Measurements from ENCODE around the gene CLDND1. TPM values are rescaled to one million over a fixed set of nuclear protein-coding genes. Genes with fewer than 3 reads are reported as not detected.

The CLDND1 gene
- total RNA-seq, 1 experiment from 2014 or later: 472 TPM

DNA sequence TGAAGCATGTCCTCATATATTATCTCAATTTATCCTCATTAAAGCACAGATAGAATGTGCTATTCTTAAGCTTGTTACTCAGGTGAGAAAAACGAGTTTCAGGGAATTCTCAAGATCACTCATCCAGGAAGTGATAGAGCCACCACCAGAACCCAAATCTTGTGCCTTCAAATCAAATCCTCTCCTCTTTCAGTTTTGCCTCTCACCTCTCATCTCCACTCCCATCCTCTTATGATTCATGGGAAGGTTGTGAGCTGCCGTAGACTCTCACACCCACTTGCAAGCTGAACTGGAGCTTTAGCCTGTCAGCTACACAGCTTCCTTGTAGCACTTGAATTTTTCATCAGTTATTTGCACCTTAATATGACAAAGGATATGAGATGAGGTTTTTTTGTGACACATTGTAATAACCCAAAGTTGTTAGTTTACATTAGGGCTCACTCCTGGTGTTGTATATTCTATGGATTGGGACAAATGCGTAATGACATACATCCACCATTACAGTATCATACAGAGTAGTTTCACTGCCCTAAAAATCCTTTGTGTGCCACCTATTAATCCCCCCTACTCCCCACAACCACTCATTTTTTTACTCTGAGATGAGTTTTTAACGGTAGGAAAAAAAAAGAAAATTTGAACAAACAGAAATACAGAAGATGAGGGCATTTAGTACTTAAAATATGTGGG, 34.8 kb upstream of the CLDND1 start:
- DNase-seq (ENCODE audit: low read depth, low spot score): no peak
- BruUV-seq (replicated peaks): no TSS peak
- POLR2A ChIA-PET: interaction anchor here (0.7 to 3.5 kb wide), 13 partner anchors 8 to 414 kb away, joined by 3 to 12 read pairs (median 5); partner anchors contain the start of genes CLDND1 and CPOX
- TF ChIP-seq SP1 (IDR thresholded peaks at IDR 0.05; ENCODE audit: low read depth) (peak; percentile 54), ATF3 (IDR thresholded peaks at IDR 0.05) (no peak), EGR1 (IDR thresholded peaks at IDR 0.05; ENCODE audit: low read depth) (0 out of 2 replicates have a peak, but pooled peaks have one; percentile 26), YY1 (IDR thresholded peaks at IDR 0.05; ENCODE audit: extremely low read depth, insufficient replicate concordance, low read depth, low read length) (peak; percentile 27), CBX3 (IDR thresholded peaks at IDR 0.05; ENCODE audit: low read depth) (peak; percentile 88; the same call in 1 of the 2 replicates), RAD21 (IDR thresholded peaks at IDR 0.05; ENCODE audit: low read depth) (no peak), ELF1 (IDR thresholded peaks at IDR 0.05; ENCODE audit: borderline replicate concordance, low read depth) (peak; percentile 12; the same call in 1 of the 2 replicates), FOSL1 (IDR thresholded peaks at IDR 0.05; ENCODE audit: low read depth) (peak; percentile 10; the same call in 1 of the 2 replicates), MAX (IDR thresholded peaks at IDR 0.05) (peak; percentile 57), JUND (IDR thresholded peaks at IDR 0.05) (peak; percentile 51), SIN3A (IDR thresholded peaks at IDR 0.05; ENCODE audit: low read depth) (0 out of 2 replicates have a peak, but pooled peaks have one; percentile 23), POLR2AphosphoS5 (IDR thresholded peaks at IDR 0.05; ENCODE audit: low read depth, low read length) (peak; percentile 61), POLR2A (IDR thresholded peaks at IDR 0.05; ENCODE audit: borderline replicate concordance, extremely low read depth, insufficient read depth, insufficient read length) (no peak), CEBPB (IDR thresholded peaks at IDR 0.05; ENCODE audit: low read depth) (0 out of 2 replicates have a peak, but pooled peaks have one; percentile 27), TCF7L2 (IDR thresholded peaks at IDR 0.05; ENCODE audit: borderline replicate concordance, extremely low read depth, insufficient read depth, insufficient read length) (no peak), EZH2phosphoT487 (IDR thresholded peaks at IDR 0.05; ENCODE audit: borderline replicate concordance) (no peak)
- H3K79me2 ChIP-seq (ENCODE audit: insufficient read depth, low read length): peaks cover 22% of the 10 kb centered on the region
- no peaks in the 10 kb centered on the region for H3K27me3 ChIP-seq (ENCODE audit: insufficient read depth, low read length)
- no peaks in the 10 kb centered on the region for H3K9me3 ChIP-seq (ENCODE audit: control insufficient read depth in 1 of 2, insufficient read depth in 1 of 2, low read depth in 1 of 2, low read length in 2 of 2)
- RAD21 ChIA-PET (ENCODE audit: low non-redundant PET in 1 of 2, low total read pairs in 2 of 2, uncharacterized antibody in 2 of 2, unreplicated experiment in 2 of 2): interaction anchor here in 1 of 2 experiments (1.1 kb wide), 1 partner anchor 34 kb away, joined by 5 read pairs; the partner anchor contains the start of gene CLDND1
- H3K4me3 ChIP-seq (replicated peaks in 1 of 2; ENCODE audit: low read depth in 1 of 2, low read length in 2 of 2): no peak overlapping the region
- CTCF ChIA-PET: interaction anchor here (0.7 to 1.8 kb wide), 4 partner anchors 15 to 261 kb away, joined by 3 to 6 read pairs (median 4); no protein-coding TSS in a partner anchor
- H3K4me1 ChIP-seq (ENCODE audit: control insufficient read depth in 1 of 2, insufficient read depth in 2 of 2, low read length in 2 of 2): peaks cover 75 to 84% of the 10 kb centered on the region in 2 experiments
- H4K20me1 ChIP-seq (ENCODE audit: insufficient read depth): no peaks in the 10 kb centered on the region
- H3K27ac ChIP-seq (ENCODE audit: low read depth, low read length): peak overlapping the region; percentile 98
- H3K36me3 ChIP-seq (ENCODE audit: control insufficient read depth in 1 of 2, insufficient read depth in 2 of 2, low read length in 2 of 2): no peaks in the 10 kb centered on the region
- intact Hi-C loops (cut with micrococcal nuclease): no loop called here
- H3K4me2 ChIP-seq (ENCODE audit: low read length): peak overlapping the region; percentile 60
- ATAC-seq: peak; percentile 21
- no peak overlapping the region for H2AFZ ChIP-seq (ENCODE audit: low read depth, low read length, poor library complexity, severe bottlenecking)
- H3K9ac ChIP-seq (ENCODE audit: low read length): peak overlapping the region; percentile 71
- H3K9me2 ChIP-seq (ENCODE audit: insufficient read depth): no peaks in the 10 kb centered on the region
